ENCODE measurements around the gene MYLK.

Gene MYLK

DNA sequence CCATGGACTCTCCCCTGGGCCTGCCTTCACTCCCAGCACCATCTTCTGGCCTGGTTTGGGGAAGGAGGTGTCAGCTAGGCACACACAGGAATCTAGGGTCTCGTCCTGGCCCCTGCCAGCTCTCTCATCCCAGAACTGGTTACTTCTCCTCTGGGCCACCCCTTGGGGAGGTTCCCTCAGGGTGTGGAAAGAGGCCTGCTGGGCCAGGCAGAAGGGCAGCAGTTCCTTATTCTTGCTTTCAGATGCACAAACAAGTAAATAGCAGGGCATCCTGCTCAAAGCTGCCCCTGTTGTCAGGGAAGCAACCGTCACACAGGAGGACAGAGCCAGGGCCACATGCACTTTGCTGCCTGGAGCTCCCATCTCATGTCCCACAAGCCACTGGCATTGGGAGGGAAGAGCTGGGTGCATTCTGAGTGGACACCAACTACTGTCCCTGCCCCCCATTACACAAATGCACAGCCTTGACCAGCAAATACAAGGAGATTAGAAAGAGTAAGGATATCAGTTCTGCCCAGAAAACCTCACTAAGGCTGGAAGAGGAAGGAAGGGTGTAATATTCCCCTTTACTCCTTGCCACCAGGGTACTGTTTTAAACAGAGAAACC lies 190.4 kb downstream of the MYLK start:
- no peak for DNase-seq

- DNase-seq: no peak
Observed at GRCh38 chr3:123692671-123693070, 191.5 kb downstream of the MYLK start.

DNA sequence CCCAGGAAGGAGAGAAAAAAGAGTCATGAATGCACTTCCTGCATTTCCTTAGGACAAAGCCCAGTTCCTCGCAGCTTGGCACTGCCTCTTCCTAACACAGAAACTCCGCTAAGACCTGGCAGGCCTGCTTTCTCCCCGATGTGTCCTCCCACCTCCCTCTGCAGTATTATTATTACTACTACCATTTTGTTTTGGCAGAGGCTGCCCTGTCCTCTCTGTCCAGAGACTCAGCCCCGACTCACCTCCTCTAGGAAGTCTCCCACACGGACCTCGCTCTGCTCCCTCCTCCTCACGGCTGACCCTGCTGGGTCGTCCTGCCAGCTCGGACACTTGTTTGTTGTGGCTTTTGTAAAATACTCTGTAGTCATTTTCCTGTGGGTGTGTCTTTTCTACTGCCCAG lies 192.1 kb downstream of the MYLK start:
- no peak for DNase-seq

DNA sequence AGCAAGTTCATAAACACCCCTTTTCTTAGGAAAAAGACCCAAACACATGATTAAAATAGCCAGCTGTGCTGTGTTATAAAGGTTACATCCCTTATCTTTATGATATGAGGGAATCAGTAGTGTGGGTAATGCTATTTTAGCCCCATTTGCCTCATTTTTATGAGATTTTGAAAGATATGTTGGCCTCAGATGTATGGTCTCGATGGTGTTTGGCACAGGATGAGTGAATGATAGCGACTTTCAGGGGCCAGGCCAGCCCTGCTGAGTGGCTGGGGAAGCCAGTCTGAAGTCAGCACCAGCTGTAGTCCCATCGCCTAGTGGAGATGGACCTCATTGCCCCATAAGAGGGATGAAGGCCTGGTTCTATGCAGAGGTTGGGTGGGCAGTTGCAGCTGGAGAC lies 194.3 kb downstream of the MYLK start:
- DNase-seq: no peak

- DNase-seq: no peak
Observed at GRCh38 chr3:123688241-123688747, 195.8 kb downstream of the MYLK start.

DNA sequence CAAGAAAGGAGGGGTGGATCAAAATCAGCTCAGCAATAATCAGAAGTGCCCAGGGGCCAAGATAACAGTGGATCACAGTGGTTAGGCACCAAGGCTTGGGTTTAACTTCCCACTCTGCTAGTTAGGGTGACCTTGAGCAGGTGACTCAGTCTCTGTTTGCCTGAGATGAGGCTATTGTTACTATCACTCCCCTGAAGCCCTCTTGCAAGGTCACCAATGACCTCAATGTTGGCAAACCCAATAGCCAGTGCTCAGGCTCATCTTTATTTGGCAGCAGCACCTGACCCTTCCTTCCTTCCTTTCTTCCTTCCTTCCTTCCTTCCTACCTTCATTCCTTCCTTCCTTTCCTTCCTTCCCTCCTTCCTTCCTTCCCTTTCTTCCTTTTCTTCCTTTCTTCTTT lies 196.8 kb downstream of the MYLK start:
- DNase-seq: no peak

DNA sequence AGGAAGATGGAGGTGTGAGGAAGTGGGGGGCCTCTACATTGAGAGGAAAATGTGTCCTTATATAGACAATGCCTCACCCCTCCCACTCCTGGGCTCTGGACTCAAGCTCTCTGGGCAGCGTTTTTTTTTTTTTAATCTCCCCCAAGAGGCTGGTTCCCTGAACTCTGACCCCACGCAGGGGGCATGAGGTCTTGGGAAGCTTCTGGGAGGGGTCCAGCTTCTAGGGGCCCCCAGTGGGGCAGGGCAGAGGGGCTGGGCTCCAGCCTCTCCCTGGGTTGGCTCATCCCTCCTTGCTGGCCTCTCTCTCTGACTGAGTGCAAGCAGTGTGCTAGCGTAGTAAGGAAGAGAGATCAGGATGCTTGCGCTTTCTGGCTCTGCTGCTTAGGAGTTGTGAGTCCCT lies 197.9 kb downstream of the MYLK start:
- DNase-seq: no peak

DNA sequence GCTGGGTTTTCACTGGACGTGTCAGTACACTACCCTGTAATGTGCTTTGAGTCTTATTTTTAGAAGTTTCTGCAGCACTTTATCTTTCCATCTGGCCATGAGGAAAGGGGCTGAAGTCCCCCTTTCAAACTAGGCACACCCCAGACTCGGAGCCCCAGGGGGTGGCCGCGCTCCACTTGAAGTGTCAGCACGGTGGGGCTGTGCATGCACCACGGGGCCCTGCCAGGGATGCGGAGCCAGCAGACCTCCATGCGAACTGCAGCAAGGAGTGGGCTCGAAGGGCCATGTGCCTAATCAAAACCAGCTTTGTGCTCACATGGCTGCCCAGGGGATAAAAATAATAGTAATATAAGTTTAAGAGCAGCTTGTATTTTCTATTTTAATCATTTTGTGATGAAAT lies 198.4 kb downstream of the MYLK start:
- DNase-seq: no peak

DNA sequence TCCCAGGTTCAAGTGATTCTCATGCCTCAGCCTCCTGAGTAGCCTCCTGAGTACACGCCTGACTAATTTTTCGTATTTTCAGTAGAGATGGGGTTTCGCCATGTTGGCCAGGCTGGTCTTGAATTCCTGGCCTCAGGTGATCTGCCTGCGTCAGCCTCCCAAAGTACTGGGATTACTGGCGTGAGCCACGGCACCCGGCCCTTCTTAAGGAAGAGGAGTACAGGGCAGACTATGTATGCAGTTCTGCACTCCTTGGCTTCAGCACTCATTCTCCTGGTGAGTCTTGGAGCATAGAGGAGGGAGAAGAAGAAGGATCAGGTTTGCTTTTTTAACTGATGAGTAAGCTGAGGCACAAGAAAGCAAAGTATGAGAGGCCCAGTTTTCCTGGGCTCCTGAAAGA lies 199.5 kb downstream of the MYLK start:
- DNase-seq: no peak

GRCh38 chr3:123684209-123684608 lies 199.9 kb downstream of the MYLK start:
- no peak for DNase-seq

DNA sequence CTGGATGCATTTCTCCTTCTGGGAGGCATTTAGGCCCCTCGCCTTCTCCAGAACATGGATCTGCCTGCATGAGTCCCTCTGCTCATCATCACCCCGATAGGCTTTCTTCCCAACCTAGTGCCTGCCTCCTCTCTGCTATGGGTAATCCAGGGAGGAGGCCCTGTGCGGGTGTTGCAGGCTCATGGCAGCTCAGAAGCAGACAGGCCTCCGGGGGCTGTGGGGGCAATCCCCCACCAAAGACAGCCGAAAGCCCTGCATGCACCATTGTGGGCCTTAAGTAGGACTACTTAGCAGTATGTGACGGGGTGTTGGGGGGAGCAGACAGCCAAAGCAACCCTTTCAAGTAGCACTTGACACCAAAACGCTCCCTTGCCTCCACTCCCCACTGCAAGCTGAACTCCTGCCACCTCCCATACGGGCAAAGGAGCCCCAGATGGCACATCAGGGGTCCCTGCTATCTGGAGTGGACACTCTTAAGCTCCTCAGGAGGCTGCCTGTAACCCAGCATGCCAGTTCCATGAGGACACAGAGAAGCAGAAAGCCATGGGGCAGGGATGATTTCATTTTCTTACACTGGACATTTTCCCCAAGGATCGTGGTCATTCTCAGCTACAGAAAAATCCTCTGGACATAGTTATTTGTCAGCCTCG lies 200.5 kb downstream of the MYLK start:
- DNase-seq: no peak

GRCh38 chr3:123682781-123683504 lies 201.2 kb downstream of the MYLK start:
- no peak for DNase-seq

DNA sequence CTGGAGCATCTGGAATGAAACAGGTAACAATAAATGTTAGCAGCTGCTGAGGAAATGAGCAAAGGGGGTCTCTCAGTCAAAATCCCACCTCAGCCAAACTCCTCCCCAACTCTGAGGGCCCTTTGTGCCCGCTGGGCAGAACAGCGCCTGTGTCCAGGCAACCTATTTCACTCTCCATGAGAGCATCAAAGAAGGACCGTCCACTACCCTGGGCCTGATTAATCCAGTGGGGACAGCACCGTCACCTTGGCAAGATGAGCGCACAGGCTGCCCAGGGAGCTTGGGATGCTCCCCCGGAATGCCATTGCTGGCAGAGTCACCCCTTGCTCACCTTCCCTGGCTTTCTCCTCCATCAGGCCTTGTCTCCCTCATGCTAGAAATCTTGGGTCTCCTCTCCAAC lies 201.8 kb downstream of the MYLK start:
- DNase-seq: no peak

- DNase-seq: no peak
Observed at GRCh38 chr3:123679712-123680386, 204.3 kb downstream of the MYLK start.

GRCh38 chr3:123678108-123678511 lies 206.0 kb downstream of the MYLK start:
- no peak for DNase-seq

DNA sequence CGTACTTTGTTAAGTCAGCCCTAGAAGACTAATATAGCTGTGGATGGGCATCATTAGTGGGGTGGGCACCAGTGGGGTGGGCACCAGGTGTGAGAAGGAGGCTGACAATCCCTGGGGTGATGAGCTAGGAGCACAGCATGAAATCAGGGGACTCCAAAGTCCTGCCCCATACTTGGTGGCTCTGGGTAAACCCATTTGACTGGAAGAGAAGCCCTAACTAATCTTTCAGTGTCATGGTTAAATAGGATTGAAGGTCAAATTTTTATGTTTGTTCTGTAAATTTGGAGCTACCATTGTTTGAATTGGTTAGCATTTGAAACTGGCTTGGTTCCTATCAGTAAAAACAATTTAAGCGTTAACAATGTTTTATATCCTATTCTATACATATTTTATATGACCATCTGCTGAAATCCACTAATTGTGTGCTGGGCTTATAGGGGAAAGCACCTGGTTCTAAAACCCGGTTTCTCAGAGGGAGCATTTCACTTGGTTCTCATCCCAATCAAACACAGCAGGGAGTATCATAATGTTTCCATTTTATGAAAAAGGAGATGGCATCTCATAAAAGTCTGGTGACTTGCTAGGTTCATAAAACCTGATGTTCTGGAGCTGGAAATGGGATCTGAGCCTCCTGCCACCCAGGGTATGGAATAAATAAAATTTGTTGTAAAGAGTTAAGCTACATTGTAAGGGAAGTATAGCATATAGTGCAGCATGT lies 211.5 kb downstream of the MYLK start:
- no peak for DNase-seq

- no peak for DNase-seq
Observed at GRCh38 chr3:123670743-123671142, 213.4 kb downstream of the MYLK start.

- no peak for DNase-seq
Observed at GRCh38 chr3:123668906-123669305, 215.2 kb downstream of the MYLK start.

DNA sequence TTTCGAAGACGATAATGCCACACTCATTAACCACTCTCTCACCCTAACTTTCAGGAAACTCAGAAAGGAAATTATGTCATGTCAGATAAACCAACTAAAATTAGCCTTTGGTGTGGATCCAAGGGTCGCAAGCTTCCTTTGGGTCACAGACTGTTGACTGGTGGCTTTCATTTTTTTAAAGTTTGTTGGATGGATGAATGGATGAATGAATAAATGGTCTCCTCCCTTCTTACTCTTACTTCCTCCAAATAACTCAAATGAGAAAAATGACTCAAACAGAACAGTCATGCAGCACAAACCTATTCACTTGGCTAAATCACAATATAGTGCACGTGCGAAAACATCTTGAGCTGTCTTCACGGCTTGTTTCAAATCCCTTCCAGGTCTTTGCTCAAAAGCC lies 216.3 kb downstream of the MYLK start:
- no peak for DNase-seq

DNA sequence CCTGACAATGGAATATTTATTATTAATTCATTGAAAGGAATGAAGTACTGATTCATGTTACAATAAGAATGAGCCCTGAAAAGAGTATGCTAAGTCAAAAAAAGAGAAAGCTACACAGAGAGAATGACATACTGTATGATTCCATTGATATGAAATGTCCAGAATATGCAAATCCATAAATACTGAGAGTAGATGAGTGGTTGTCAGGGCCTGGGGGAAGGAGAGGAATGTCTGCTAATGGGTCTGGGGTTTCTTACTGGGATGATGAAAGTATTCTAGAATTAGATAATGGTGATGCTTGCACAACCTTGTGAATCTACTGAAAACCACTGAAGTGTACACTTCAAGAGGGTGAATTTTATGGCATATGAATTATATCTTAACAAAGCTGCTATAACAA lies 219.4 kb downstream of the MYLK start:
- no peak for DNase-seq

GRCh38 chr3:123663977-123664376 lies 220.2 kb downstream of the MYLK start:
- DNase-seq: no peak

DNA sequence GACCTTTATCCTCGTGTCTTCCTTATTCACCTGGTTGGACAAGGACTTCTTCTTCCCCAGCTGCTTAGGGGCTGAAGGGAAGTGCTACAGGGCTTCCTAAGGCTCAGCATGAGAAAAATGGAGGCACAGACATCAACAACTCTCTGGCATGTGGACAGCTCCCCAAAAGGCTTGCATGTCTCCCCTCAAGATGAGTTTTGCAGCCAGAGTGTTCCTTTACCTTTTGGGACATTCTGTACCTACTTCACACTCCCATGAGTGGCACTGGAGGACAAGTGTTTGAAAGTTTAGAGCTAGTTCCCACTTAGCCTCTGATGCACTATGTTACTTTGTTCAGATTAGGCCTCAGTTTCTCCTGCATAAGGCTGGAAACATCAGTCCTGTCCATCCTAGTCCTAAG lies 222.2 kb downstream of the MYLK start:
- no peak for DNase-seq

DNA sequence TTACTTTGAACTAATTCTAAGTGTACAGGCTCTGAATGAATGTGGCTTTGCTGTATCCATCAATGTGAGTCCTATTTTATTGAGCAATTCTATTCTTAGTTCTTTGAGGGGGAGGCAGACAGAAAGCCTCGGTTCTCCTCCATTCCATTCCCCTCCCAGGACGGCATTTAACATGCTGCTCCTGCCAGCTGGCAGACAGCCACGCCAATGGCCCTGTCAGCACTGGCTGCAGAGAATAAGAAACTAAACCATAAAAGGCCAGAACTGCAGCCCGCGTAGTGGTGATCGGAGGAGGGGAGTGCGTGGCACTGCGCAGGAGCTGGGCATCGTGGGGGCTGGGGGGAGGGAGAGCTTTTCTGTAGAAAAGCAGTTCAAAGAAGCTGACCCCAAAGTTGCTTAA lies 223.2 kb downstream of the MYLK start:
- no peak for DNase-seq

Measured in NCI-H510A (cell line).